ENCODE results near the gene GMPPA. TPM values are rescaled to one million over a fixed set of nuclear protein-coding genes. Genes with fewer than 3 reads are reported as not detected.

GMPPA gene
- total RNA-seq, 1 experiment from 2014 or later, result 84.5 TPM

DNA sequence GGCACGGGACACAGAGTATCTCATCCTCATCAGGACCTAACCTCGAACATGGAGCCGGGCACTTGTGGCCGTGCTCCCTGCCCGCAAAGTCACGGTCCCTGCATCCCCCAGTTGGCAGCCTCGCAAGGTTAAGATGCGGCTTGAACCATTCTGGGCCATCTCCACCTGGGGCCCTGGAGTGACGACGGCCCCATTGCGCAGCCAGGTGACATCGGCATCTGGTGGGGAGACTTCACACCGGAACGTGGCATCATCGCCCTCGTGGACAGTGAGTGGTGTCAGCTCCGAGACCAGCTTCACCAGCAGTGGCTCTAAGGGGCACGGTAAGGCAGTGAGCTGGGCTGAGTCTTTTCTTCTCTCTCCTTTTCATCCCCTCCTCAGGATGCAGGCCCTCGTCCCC is 57.7 kb downstream of the GMPPA start:
- DNase-seq (ENCODE audit: low spot score), result no peak

Small RNA genes lying within 50 kb of the gene (small RNA-seq; reads per million reads assigned to genes)
- not detected for gene MIR3132

Other genes with a start within 250 kb of the GMPPA start
- not detected in 2 replicates for gene TUBA4B, start 245.6 kb upstream of the GMPPA start, total RNA-seq (2014; rRNA removed; shearing (Covaris generic))
- 93.8 and 97.4 TPM in 2 replicates for gene TUBA4A, start 245.0 kb upstream of the GMPPA start, total RNA-seq (2014; rRNA removed; shearing (Covaris generic))
- 43.1 and 51.1 TPM in 2 replicates for gene DNAJB2, start 219.5 kb upstream of the GMPPA start, total RNA-seq (2014; rRNA removed; shearing (Covaris generic))
- gene PTPRN, start 189.5 kb upstream of the GMPPA start, total RNA-seq (2014; rRNA removed; shearing (Covaris generic)), result not detected in 2 replicates
- not detected in 2 replicates for gene RESP18, start 166.1 kb upstream of the GMPPA start, total RNA-seq (2014; rRNA removed; shearing (Covaris generic))
- gene DNPEP, start 111.0 kb upstream of the GMPPA start, total RNA-seq (2014; rRNA removed; shearing (Covaris generic)), result 155 and 158 TPM in 2 replicates
- 0.63 TPM in 1 of 2 replicates, not detected in the other for gene DES, start 80.5 kb upstream of the GMPPA start, total RNA-seq (2014; rRNA removed; shearing (Covaris generic))
- 6.7 and 8.3 TPM in 2 replicates for gene SPEG, start 64.0 kb upstream of the GMPPA start, total RNA-seq (2014; rRNA removed; shearing (Covaris generic))
- gene ASIC4, start 15.6 kb downstream of the GMPPA start, total RNA-seq (2014; rRNA removed; shearing (Covaris generic)), result 0.08 TPM in 1 of 2 replicates, not detected in the other
- gene CHPF, start 44.9 kb downstream of the GMPPA start, total RNA-seq (2014; rRNA removed; shearing (Covaris generic)), result 70.1 and 75.4 TPM in 2 replicates
- gene TMEM198, start 45.1 kb downstream of the GMPPA start, total RNA-seq (2014; rRNA removed; shearing (Covaris generic)), result 5.2 and 5.6 TPM in 2 replicates
- 0.86 and 1.3 TPM in 2 replicates for gene OBSL1, start 72.6 kb downstream of the GMPPA start, total RNA-seq (2014; rRNA removed; shearing (Covaris generic))
- gene INHA, start 73.4 kb downstream of the GMPPA start, total RNA-seq (2014; rRNA removed; shearing (Covaris generic)), result not detected in 2 replicates
- gene STK11IP, start 99.0 kb downstream of the GMPPA start, total RNA-seq (2014; rRNA removed; shearing (Covaris generic)), result 28.1 and 28.8 TPM in 2 replicates
- 0.08 and 0.36 TPM in 2 replicates for gene SLC4A3, start 128.7 kb downstream of the GMPPA start, total RNA-seq (2014; rRNA removed; shearing (Covaris generic))

Measured in HT-29 (cell line).